Stimulated activated memory B cell treated with anti-CD40 and anti-IgM and Interleukin-4, amounts not matched to agents 10 μg/mL and 1 μg/mL and 100 μg/mL, for 72 hours (primary cell): ENCODE results near the gene FLNB.

Experiments
- ATAC-seq: fragments of 150-1000 bp; cut with Tn5 transposase; 2 replicates; pipeline ENCODE4 v1.10.0; 2021
- H3K27ac Mint-ChIP-seq: one replicate; pipeline ENCODE4 v1.8.0; 2022; ENCODE audit warnings: mild to moderate bottlenecking, mixed read lengths
- H3K27me3 Mint-ChIP-seq: one replicate; pipeline ENCODE4 v1.8.0; 2022; ENCODE audit warnings: mixed read lengths
- H3K36me3 Mint-ChIP-seq: one replicate; pipeline ENCODE4 v1.8.0; 2022; ENCODE audit warnings: mixed read lengths
- H3K4me1 Mint-ChIP-seq: one replicate; pipeline ENCODE4 v1.8.0; 2022; ENCODE audit warnings: mixed read lengths
- H3K4me3 Mint-ChIP-seq: one replicate; pipeline ENCODE4 v1.8.0; 2022; ENCODE audit warnings: mild to moderate bottlenecking, moderate library complexity, mixed read lengths
- H3K9me3 Mint-ChIP-seq: one replicate; pipeline ENCODE4 v1.8.0; 2022; ENCODE audit warnings: mixed read lengths

Gene FLNB

DNA sequence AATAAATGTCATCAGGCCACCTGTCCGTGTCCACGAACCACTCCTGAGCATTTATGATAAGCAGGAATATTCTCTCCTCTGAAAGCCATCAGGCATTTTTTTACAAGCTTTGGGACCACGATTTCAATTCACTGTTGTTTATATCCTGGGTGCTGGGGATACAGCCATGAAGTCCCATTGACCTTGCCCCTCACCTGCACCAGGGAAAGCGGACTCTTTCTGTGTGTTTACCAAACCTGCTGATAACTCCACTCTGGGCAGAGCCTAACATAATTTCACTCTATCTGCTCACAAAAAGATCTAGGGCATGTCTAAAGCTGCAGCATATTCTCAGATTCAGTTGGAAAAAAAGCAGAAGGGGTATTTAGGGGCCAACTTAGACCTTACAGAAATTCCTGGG, 197.8 kb downstream of the FLNB start:
- no peak for ATAC-seq
- H3K36me3 Mint-ChIP-seq = no peaks in the 10 kb centered on the region
- peak overlapping the region; percentile 68 for H3K27ac Mint-ChIP-seq
- H3K27me3 Mint-ChIP-seq = no peaks in the 10 kb centered on the region
- H3K4me3 Mint-ChIP-seq = no peak overlapping the region
- peaks cover 41% of the 10 kb centered on the region for H3K4me1 Mint-ChIP-seq
- no peaks in the 10 kb centered on the region for H3K9me3 Mint-ChIP-seq

GRCh38 chr3:58206406-58207011, 198.3 kb downstream of the FLNB start:
- H3K27ac Mint-ChIP-seq = peak overlapping the region; percentile 68
- H3K36me3 Mint-ChIP-seq = no peaks in the 10 kb centered on the region
- no peaks in the 10 kb centered on the region for H3K9me3 Mint-ChIP-seq
- peak; percentile 24 for ATAC-seq
- H3K4me3 Mint-ChIP-seq = no peak overlapping the region
- H3K27me3 Mint-ChIP-seq = no peaks in the 10 kb centered on the region
- H3K4me1 Mint-ChIP-seq = peaks cover 40% of the 10 kb centered on the region

- no peak for ATAC-seq
- Mint-ChIP-seq H3K4me1 (peaks cover 37% of the 10 kb centered on the region), H3K4me3 (no peak overlapping the region), H3K27me3 (no peaks in the 10 kb centered on the region), H3K9me3 (no peaks in the 10 kb centered on the region), H3K36me3 (no peaks in the 10 kb centered on the region), H3K27ac (peak overlapping the region; percentile 49)
Observed at GRCh38 chr3:58207954-58208353, 199.7 kb downstream of the FLNB start.

GRCh38 chr3:58209933-58210332, 201.7 kb downstream of the FLNB start:
- no peak for ATAC-seq
- H3K4me3 Mint-ChIP-seq = no peak overlapping the region
- H3K4me1 Mint-ChIP-seq = peaks cover 45% of the 10 kb centered on the region
- peak overlapping the region; percentile 80 for H3K27ac Mint-ChIP-seq
- no peaks in the 10 kb centered on the region for H3K27me3 Mint-ChIP-seq
- no peaks in the 10 kb centered on the region for H3K9me3 Mint-ChIP-seq
- H3K36me3 Mint-ChIP-seq = no peaks in the 10 kb centered on the region

DNA sequence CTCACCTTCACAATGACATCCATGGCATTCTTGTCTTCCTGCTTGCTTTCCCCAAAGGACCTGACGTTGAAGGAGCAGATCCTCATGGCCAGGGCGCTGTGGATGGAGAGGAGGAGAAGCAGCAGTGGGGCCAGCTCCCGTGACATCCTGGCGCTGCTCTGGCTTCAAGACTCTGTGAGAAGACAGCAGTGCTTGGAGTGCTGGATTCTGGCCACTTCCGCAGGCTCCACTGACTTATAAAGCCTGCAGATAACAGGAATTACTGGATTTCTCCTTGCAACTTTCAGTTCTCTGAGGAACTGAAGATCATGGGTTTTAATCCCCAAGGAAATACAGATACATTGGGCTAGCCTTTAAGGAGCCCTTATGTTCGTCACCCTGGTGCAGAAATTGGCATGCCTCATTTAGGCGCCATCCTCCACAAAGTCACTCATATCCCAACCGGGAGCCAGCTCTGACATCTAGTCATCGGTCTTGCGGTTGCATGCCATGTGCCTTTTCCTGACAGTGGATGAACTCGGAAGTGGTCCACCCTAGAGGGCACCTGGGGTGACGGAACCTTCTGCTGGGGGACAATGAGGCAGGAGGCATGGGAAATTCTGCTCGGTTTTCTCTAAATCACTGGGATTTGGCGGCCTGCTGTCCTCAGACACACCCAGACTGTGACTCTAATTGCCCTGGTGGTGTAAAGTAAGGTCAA, 202.7 kb downstream of the FLNB start, which contains the start of gene DNASE1L3:
Gene DNASE1L3 (minus strand): TSS at position 212 of the 700 bp plus-strand sequence. CDS start 66 bp downstream, at position 146.
- Mint-ChIP-seq H3K4me3 (no peak within 1 kb of the TSS), H3K36me3 (no peaks in the 10 kb centered on the region), H3K4me1 (peaks cover 49% of the 10 kb centered on the region), H3K9me3 (no peaks in the 10 kb centered on the region), H3K27ac (peak within 1 kb of the TSS; percentile 80), H3K27me3 (no peaks in the 10 kb centered on the region)
- ATAC-seq = no peak

DNA sequence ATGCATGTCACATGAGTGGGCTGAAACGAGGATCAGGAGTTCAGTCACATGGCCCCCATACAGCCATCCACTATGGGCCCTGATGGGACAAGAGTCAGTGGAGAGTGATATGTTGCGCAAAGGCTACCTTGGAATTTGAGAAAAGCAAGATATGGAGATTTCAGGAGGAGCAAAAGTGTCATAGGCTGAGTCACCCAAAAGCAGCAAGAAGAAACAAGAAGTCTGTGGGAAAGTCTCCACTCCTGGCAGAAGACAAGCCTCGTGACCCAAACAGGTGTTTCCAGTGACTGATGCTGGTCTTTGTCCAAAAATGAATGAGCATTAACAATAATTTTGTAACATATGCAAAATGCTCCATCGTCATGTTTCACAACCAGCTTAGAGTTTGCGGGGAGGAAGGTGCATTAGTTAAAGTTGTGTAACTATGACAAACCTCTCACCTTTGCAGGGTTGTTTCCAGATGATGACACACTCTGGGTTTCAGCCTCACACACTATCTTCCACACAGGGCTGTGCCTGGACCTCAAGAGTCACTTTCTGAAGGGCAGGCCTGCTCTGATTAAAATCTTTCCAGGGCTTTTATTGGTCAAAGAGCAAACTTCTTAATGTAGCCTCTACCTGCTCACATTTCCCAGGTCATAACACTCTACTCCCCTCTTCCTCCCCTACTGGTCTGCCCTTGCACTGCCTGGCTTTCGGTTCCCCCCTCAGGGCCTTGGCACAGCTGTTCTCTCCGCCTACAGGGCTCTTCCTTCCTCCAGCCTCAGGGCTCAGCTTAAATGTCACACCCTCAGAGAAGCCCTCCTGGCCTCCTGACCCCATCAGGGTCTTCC, 206.5 kb downstream of the FLNB start:
- Mint-ChIP-seq H3K9me3 (no peaks in the 10 kb centered on the region), H3K36me3 (no peaks in the 10 kb centered on the region), H3K4me3 (peak overlapping the region; percentile 34), H3K4me1 (peaks cover 68% of the 10 kb centered on the region), H3K27me3 (no peaks in the 10 kb centered on the region), H3K27ac (peak overlapping the region; percentile 76)
- ATAC-seq = peak; percentile 96

DNA sequence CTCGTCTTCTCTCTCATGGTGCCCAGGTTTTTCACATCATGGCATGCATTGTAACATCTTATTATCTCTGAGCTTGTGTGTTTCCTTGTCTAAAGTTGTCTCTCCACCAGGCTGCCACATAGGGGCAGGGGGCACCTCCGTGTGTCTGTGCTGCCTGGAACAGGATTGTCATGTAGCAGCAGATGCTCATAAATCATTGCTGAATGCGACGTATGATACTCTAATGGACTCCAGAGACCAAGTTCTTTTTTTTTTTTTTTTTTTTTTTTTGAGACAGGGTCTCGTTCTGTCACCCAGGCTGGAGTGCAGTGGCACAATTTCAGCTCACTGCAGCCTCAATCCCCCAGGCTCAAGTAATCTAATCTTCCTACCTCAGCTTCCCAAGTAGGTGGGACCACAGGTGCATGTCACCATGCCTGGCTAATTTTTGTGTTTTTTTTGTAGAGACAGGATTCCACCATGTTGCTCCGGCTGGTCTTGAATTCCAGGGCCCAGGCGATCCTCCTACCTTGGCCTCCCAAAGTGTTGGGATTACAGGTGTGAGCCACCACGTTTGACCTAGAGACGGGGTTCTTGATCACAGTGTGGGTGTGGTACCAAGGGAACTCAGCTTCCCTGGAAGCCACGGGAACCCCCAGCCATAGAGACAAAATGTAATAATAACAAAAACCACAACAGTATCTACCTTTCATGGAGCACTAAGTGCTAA, 207.2 kb downstream of the FLNB start:
- Mint-ChIP-seq H3K4me1 (peaks cover 61% of the 10 kb centered on the region), H3K9me3 (no peaks in the 10 kb centered on the region), H3K27me3 (no peaks in the 10 kb centered on the region), H3K4me3 (peak overlapping the region; percentile 13), H3K27ac (peak overlapping the region; percentile 76), H3K36me3 (no peaks in the 10 kb centered on the region)
- peak; percentile 53 for ATAC-seq

- H3K36me3 Mint-ChIP-seq = no peaks in the 10 kb centered on the region
- H3K27ac Mint-ChIP-seq = peak overlapping the region; percentile 76
- ATAC-seq = no peak
- H3K9me3 Mint-ChIP-seq = no peaks in the 10 kb centered on the region
- H3K27me3 Mint-ChIP-seq = no peaks in the 10 kb centered on the region
- H3K4me3 Mint-ChIP-seq = no peak overlapping the region
- H3K4me1 Mint-ChIP-seq = peaks cover 55% of the 10 kb centered on the region
Observed at GRCh38 chr3:58216496-58217195, 208.4 kb downstream of the FLNB start.

- peak overlapping the region; percentile 75 for H3K27ac Mint-ChIP-seq
- peak; percentile 53 for ATAC-seq
Observed at GRCh38 chr3:58217209-58217811, 209.1 kb downstream of the FLNB start.

DNA sequence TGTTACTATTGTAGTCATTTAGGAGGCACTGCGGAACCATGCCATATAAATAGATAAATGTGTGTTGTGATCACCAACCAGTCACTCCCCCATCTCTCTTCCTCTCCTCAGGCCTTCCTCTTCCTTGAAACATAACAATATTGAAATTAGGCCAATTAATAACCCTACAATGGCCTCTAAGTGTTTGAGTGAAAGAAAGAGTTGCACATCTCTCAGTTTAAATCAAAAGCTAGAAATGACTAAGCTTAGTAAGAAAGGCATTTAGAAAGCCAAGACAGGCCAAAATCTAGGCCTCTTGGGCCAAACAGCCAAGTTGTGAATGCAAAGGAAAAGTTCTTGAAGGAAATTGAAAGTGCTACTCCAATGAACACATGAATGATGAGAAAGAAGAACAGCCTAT, 210.7 kb downstream of the FLNB start:
- H3K27me3 Mint-ChIP-seq = no peaks in the 10 kb centered on the region
- peaks cover 49% of the 10 kb centered on the region for H3K4me1 Mint-ChIP-seq
- H3K4me3 Mint-ChIP-seq = peak overlapping the region; percentile 4
- H3K36me3 Mint-ChIP-seq = no peaks in the 10 kb centered on the region
- no peak for ATAC-seq
- H3K9me3 Mint-ChIP-seq = no peaks in the 10 kb centered on the region
- H3K27ac Mint-ChIP-seq = peak overlapping the region; percentile 75

More at GRCh38 chr3:58217209-58217811, 209.1 kb downstream of the FLNB start:
- H3K27me3 Mint-ChIP-seq = no peaks in the 10 kb centered on the region
- H3K9me3 Mint-ChIP-seq = no peaks in the 10 kb centered on the region
- H3K4me1 Mint-ChIP-seq = peaks cover 52% of the 10 kb centered on the region
- H3K36me3 Mint-ChIP-seq = no peaks in the 10 kb centered on the region
- H3K4me3 Mint-ChIP-seq = peak overlapping the region; percentile 69
